Measurements from ENCODE around the gene CREBBP.

Gene CREBBP

GRCh38 chr16:3731126-3731935 lies 149.2 kb downstream of the CREBBP start:
- Histone ChIP-seq H3K9ac (ENCODE audit: low read depth, low read length) (no peak overlapping the region), H3K36me3 (ENCODE audit: control insufficient read depth, insufficient read depth, low read length) (peaks cover 82% of the 10 kb centered on the region), H3K27me3 (ENCODE audit: control insufficient read depth, insufficient read depth, low read length) (no peaks in the 10 kb centered on the region)

GRCh38 chr16:3730161-3731125 lies 150.1 kb downstream of the CREBBP start:
- Histone ChIP-seq H3K27me3 (ENCODE audit: control insufficient read depth, insufficient read depth, low read length) (no peaks in the 10 kb centered on the region), H3K36me3 (ENCODE audit: control insufficient read depth, insufficient read depth, low read length) (peaks cover 73% of the 10 kb centered on the region), H3K27ac (ENCODE audit: low read depth, low read length) (no peak overlapping the region), H3K9ac (ENCODE audit: low read depth, low read length) (no peak overlapping the region), H3K4me3 (ENCODE audit: low read depth, low read length) (no peak overlapping the region), H3K4me1 (ENCODE audit: control insufficient read depth, insufficient read depth, low read length) (no peaks in the 10 kb centered on the region), H3K9me3 (ENCODE audit: control insufficient read depth, insufficient read depth, low read length) (no peaks in the 10 kb centered on the region)

More at GRCh38 chr16:3731126-3731935, 149.2 kb downstream of the CREBBP start:
- H3K4me3 ChIP-seq (ENCODE audit: low read depth, low read length), result no peak overlapping the region
- no peaks in the 10 kb centered on the region for H3K4me1 ChIP-seq (ENCODE audit: control insufficient read depth, insufficient read depth, low read length)
- H3K9me3 ChIP-seq (ENCODE audit: control insufficient read depth, insufficient read depth, low read length), result no peaks in the 10 kb centered on the region
- no peak overlapping the region for H3K27ac ChIP-seq (ENCODE audit: low read depth, low read length)

- Histone ChIP-seq H3K9ac (ENCODE audit: low read depth, low read length) (no peak overlapping the region), H3K4me1 (ENCODE audit: control insufficient read depth, insufficient read depth, low read length) (no peaks in the 10 kb centered on the region), H3K36me3 (ENCODE audit: control insufficient read depth, insufficient read depth, low read length) (peaks cover 63% of the 10 kb centered on the region), H3K27me3 (ENCODE audit: control insufficient read depth, insufficient read depth, low read length) (no peaks in the 10 kb centered on the region), H3K9me3 (ENCODE audit: control insufficient read depth, insufficient read depth, low read length) (no peaks in the 10 kb centered on the region), H3K27ac (ENCODE audit: low read depth, low read length) (no peak overlapping the region), H3K4me3 (ENCODE audit: low read depth, low read length) (no peak overlapping the region)
Measured at GRCh38 chr16:3729161-3730112, 151.1 kb downstream of the CREBBP start.

GRCh38 chr16:3728424-3729160 lies 151.9 kb downstream of the CREBBP start:
- no peak overlapping the region for H3K27ac ChIP-seq (ENCODE audit: low read depth, low read length)
- H3K27me3 ChIP-seq (ENCODE audit: control insufficient read depth, insufficient read depth, low read length), result no peaks in the 10 kb centered on the region
- no peak overlapping the region for H3K4me3 ChIP-seq (ENCODE audit: low read depth, low read length)
- H3K36me3 ChIP-seq (ENCODE audit: control insufficient read depth, insufficient read depth, low read length), result peaks cover 56% of the 10 kb centered on the region
- H3K4me1 ChIP-seq (ENCODE audit: control insufficient read depth, insufficient read depth, low read length), result no peaks in the 10 kb centered on the region
- no peak overlapping the region for H3K9ac ChIP-seq (ENCODE audit: low read depth, low read length)
- no peaks in the 10 kb centered on the region for H3K9me3 ChIP-seq (ENCODE audit: control insufficient read depth, insufficient read depth, low read length)

- no peak overlapping the region for H3K27ac ChIP-seq (ENCODE audit: low read depth, low read length)
- no peak overlapping the region for H3K9ac ChIP-seq (ENCODE audit: low read depth, low read length)
- H3K9me3 ChIP-seq (ENCODE audit: control insufficient read depth, insufficient read depth, low read length), result no peaks in the 10 kb centered on the region
- H3K36me3 ChIP-seq (ENCODE audit: control insufficient read depth, insufficient read depth, low read length), result peaks cover 54% of the 10 kb centered on the region
- no peak overlapping the region for H3K4me3 ChIP-seq (ENCODE audit: low read depth, low read length)
- no peaks in the 10 kb centered on the region for H3K4me1 ChIP-seq (ENCODE audit: control insufficient read depth, insufficient read depth, low read length)
- no peaks in the 10 kb centered on the region for H3K27me3 ChIP-seq (ENCODE audit: control insufficient read depth, insufficient read depth, low read length)
Measured at GRCh38 chr16:3727806-3728381, 152.6 kb downstream of the CREBBP start.

- Histone ChIP-seq H3K4me1 (ENCODE audit: control insufficient read depth, insufficient read depth, low read length) (no peaks in the 10 kb centered on the region), H3K36me3 (ENCODE audit: control insufficient read depth, insufficient read depth, low read length) (peaks cover 40% of the 10 kb centered on the region), H3K27me3 (ENCODE audit: control insufficient read depth, insufficient read depth, low read length) (no peaks in the 10 kb centered on the region), H3K9ac (ENCODE audit: low read depth, low read length) (no peak overlapping the region), H3K9me3 (ENCODE audit: control insufficient read depth, insufficient read depth, low read length) (no peaks in the 10 kb centered on the region), H3K27ac (ENCODE audit: low read depth, low read length) (no peak overlapping the region), H3K4me3 (ENCODE audit: low read depth, low read length) (no peak overlapping the region)
Measured at GRCh38 chr16:3726021-3726687, 154.4 kb downstream of the CREBBP start.

- no peaks in the 10 kb centered on the region for H3K27me3 ChIP-seq (ENCODE audit: control insufficient read depth, insufficient read depth, low read length)
- H3K4me1 ChIP-seq (ENCODE audit: control insufficient read depth, insufficient read depth, low read length), result no peaks in the 10 kb centered on the region
- no peak overlapping the region for H3K27ac ChIP-seq (ENCODE audit: low read depth, low read length)
- H3K36me3 ChIP-seq (ENCODE audit: control insufficient read depth, insufficient read depth, low read length), result peaks cover 31% of the 10 kb centered on the region
- no peaks in the 10 kb centered on the region for H3K9me3 ChIP-seq (ENCODE audit: control insufficient read depth, insufficient read depth, low read length)
- H3K4me3 ChIP-seq (ENCODE audit: low read depth, low read length), result no peak overlapping the region
- H3K9ac ChIP-seq (ENCODE audit: low read depth, low read length), result no peak overlapping the region
Measured at GRCh38 chr16:3725276-3725675, 155.2 kb downstream of the CREBBP start.

- H3K36me3 ChIP-seq (ENCODE audit: control insufficient read depth, insufficient read depth, low read length), result peaks cover 5% of the 10 kb centered on the region
- H3K4me3 ChIP-seq (ENCODE audit: low read depth, low read length), result no peak overlapping the region
- H3K27me3 ChIP-seq (ENCODE audit: control insufficient read depth, insufficient read depth, low read length), result no peaks in the 10 kb centered on the region
- H3K9me3 ChIP-seq (ENCODE audit: control insufficient read depth, insufficient read depth, low read length), result no peaks in the 10 kb centered on the region
- no peak overlapping the region for H3K27ac ChIP-seq (ENCODE audit: low read depth, low read length)
- H3K4me1 ChIP-seq (ENCODE audit: control insufficient read depth, insufficient read depth, low read length), result no peaks in the 10 kb centered on the region
- H3K9ac ChIP-seq (ENCODE audit: low read depth, low read length), result no peak overlapping the region
Measured at GRCh38 chr16:3722508-3722907, 158.0 kb downstream of the CREBBP start.

GRCh38 chr16:3720418-3720817 lies 160.1 kb downstream of the CREBBP start:
- H3K36me3 ChIP-seq (ENCODE audit: control insufficient read depth, insufficient read depth, low read length), result no peaks in the 10 kb centered on the region
- H3K27me3 ChIP-seq (ENCODE audit: control insufficient read depth, insufficient read depth, low read length), result no peaks in the 10 kb centered on the region
- no peak overlapping the region for H3K9ac ChIP-seq (ENCODE audit: low read depth, low read length)
- H3K27ac ChIP-seq (ENCODE audit: low read depth, low read length), result no peak overlapping the region
- H3K4me1 ChIP-seq (ENCODE audit: control insufficient read depth, insufficient read depth, low read length), result no peaks in the 10 kb centered on the region; the same call in 1 of the 2 replicates
- H3K9me3 ChIP-seq (ENCODE audit: control insufficient read depth, insufficient read depth, low read length), result no peaks in the 10 kb centered on the region
- H3K4me3 ChIP-seq (ENCODE audit: low read depth, low read length), result no peak overlapping the region
